Liver (tissue), 3 donors: ENCODE results near the gene RANBP3.

Experiments used
- CTCF ChIP-seq: fragments of 150-350 bp; IDR thresholded peaks from 2 replicates; pipeline ENCODE4 v1.5.1; 2017; ENCODE audit warnings: improper control_type of control experiment, low read depth, low read length; ENCODE audit not compliant: missing input control
- FOXA1 ChIP-seq: IDR thresholded peaks from 2 replicates; pipeline ENCODE4 v1.6.1; 2016; ENCODE audit warnings: antibody characterized with exemption
- GABPA ChIP-seq, 2 donors: IDR thresholded peaks in 1 of 2; conservative IDR thresholded peaks in 1 of 2; 2 replicates each; pipeline ENCODE4 v1.6.1; 2016; ENCODE audit warnings: antibody characterized with exemption in 2 of 2, mild to moderate bottlenecking in 1 of 2, moderate library complexity in 1 of 2
- HNF4A ChIP-seq, 2 donors: conservative IDR thresholded peaks; 2 replicates each; pipeline ENCODE4 v1.6.1; 2016; ENCODE audit warnings: antibody characterized with exemption in 2 of 2, mild to moderate bottlenecking in 2 of 2
- SP1 ChIP-seq: IDR thresholded peaks from 2 replicates; pipeline ENCODE4 v1.6.1; 2018; ENCODE audit warnings: antibody characterized with exemption, mild to moderate bottlenecking
- TAF1 ChIP-seq: conservative IDR thresholded peaks from 2 replicates; pipeline ENCODE4 v1.6.1; 2016; ENCODE audit warnings: antibody characterized with exemption, mild to moderate bottlenecking
- ZBTB33 ChIP-seq: IDR thresholded peaks from 2 replicates; pipeline ENCODE4 v1.6.1; 2016; ENCODE audit warnings: antibody characterized with exemption
- TF ChIP-seq, protein P1 (sequence below): IDR thresholded peaks from 2 replicates; pipeline ENCODE4 v1.6.1; 2016; ENCODE audit warnings: antibody characterized with exemption
- donor health status: healthy.
- donor health status: healthy.

GRCh38 chr19:5895409-5895808 is 82.5 kb downstream of the RANBP3 start:
- no peak for TF ChIP-seq CTCF
- TF ChIP-seq TAF1: no peak
- TF ChIP-seq SP1: no peak
- no peak for TF ChIP-seq ZBTB33
- no peak for TF ChIP-seq GABPA (IDR thresholded peaks at IDR 0.05 in 1 of 2, conservative IDR thresholded peaks at IDR 0.05 in 1 of 2)
- TF ChIP-seq, protein P1, sequence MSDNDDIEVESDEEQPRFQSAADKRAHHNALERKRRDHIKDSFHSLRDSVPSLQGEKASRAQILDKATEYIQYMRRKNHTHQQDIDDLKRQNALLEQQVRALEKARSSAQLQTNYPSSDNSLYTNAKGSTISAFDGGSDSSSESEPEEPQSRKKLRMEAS: no peak
- no peak for TF ChIP-seq FOXA1
- TF ChIP-seq HNF4A (conservative IDR thresholded peaks at IDR 0.05): no peak
